Activated B cell treated with CpG ODN at 0.5 μM for 24 hours (primary cell): ENCODE results near the gene SORCS1. TPM values are rescaled to one million over a fixed set of nuclear protein-coding genes. Genes with fewer than 3 reads are reported as not detected.

ENCODE experiments used
- ATAC-seq: fragments of 200-7000 bp; cut with Tn5 transposase; one replicate; pipeline ENCODE4 v1.10.0; 2021; ENCODE audit warnings: low read depth, mild to moderate bottlenecking, moderate library complexity
- CTCF ChIA-PET: fragments of 350-600 bp; sonication (Branson Sonifier 250); formaldehyde crosslinking; loops from one replicate; lab custom pipeline; 2021; ENCODE audit warnings: antibody characterized with exemption; lab: Charles Lee
- POLR2A ChIA-PET: fragments of 350-600 bp; sonication (Branson Sonifier 250); formaldehyde crosslinking; loops from one replicate; lab custom pipeline; 2021; ENCODE audit warnings: antibody characterized with exemption; lab: Charles Lee
- DNase-seq: peaks from one replicate; pipeline ENCODE4 v3.0.0; 2022
- H3K27ac Mint-ChIP-seq: one replicate; pipeline ENCODE4 v1.8.0; 2020; ENCODE audit warnings: mixed read lengths
- H3K27me3 Mint-ChIP-seq: one replicate; pipeline ENCODE4 v1.8.0; 2021; ENCODE audit warnings: mixed read lengths
- H3K36me3 Mint-ChIP-seq: one replicate; pipeline ENCODE4 v1.8.0; 2021; ENCODE audit warnings: low read depth, mixed read lengths
- H3K4me1 Mint-ChIP-seq: one replicate; pipeline ENCODE4 v1.8.0; 2021; ENCODE audit warnings: mixed read lengths
- H3K4me3 Mint-ChIP-seq: one replicate; pipeline ENCODE4 v1.8.0; 2020; ENCODE audit warnings: mild to moderate bottlenecking, mixed read lengths
- H3K9me3 Mint-ChIP-seq: one replicate; pipeline ENCODE4 v1.8.0; 2020; ENCODE audit warnings: mixed read lengths
- intact Hi-C: fragments of 100-400 bp; cut with micrococcal nuclease; formaldehyde crosslinking; loops from one replicate; pipeline ENCODE4 v1.15.1; 2024
- total RNA-seq: library from RNA; stranded (reverse); gene quantifications from 2 replicates; pipeline ENCODE4 v1.2.3, GENCODE V29; 2022
- TF ChIP-seq, protein P1 (sequence below): fragments of 200-600 bp; IDR thresholded peaks from one replicate; pipeline ENCODE4 v1.8.0; 2022; ENCODE audit warnings: antibody characterized with exemption, mild to moderate bottlenecking

Gene SORCS1
- total RNA-seq, 1 donor from 2014 or later = not detected

DNA sequence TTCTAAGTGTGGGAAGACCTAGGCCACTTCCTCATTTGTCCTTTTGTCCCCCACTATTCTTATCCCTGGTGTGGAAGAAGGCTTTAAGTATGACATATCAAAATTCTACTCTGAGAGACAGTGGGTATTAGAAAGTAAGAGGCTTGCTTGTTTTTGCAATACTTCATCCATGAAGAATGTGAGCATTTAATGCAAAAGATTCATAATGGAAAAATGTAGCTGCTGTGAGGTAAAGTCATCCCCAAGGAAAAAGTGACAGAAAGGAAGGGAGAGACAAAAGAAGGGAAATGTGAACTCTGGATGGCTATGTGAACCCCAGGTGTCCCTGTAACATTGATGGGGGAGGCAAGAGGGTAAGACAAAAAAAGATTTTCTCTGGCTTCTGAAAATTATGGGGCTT, 607.5 kb downstream of the SORCS1 start:
- ChIA-PET POLR2A (no interaction called here), CTCF (interaction anchor here (1.2 kb wide), 1 partner anchor 13 kb away, joined by 3 read pairs; no protein-coding TSS in a partner anchor)
- TF ChIP-seq, protein P1, sequence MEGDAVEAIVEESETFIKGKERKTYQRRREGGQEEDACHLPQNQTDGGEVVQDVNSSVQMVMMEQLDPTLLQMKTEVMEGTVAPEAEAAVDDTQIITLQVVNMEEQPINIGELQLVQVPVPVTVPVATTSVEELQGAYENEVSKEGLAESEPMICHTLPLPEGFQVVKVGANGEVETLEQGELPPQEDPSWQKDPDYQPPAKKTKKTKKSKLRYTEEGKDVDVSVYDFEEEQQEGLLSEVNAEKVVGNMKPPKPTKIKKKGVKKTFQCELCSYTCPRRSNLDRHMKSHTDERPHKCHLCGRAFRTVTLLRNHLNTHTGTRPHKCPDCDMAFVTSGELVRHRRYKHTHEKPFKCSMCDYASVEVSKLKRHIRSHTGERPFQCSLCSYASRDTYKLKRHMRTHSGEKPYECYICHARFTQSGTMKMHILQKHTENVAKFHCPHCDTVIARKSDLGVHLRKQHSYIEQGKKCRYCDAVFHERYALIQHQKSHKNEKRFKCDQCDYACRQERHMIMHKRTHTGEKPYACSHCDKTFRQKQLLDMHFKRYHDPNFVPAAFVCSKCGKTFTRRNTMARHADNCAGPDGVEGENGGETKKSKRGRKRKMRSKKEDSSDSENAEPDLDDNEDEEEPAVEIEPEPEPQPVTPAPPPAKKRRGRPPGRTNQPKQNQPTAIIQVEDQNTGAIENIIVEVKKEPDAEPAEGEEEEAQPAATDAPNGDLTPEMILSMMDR = no peak
- no peaks in the 10 kb centered on the region for H3K36me3 Mint-ChIP-seq
- no peak overlapping the region for H3K27ac Mint-ChIP-seq
- no peaks in the 10 kb centered on the region for H3K27me3 Mint-ChIP-seq
- H3K4me3 Mint-ChIP-seq = no peak overlapping the region
- no peaks in the 10 kb centered on the region for H3K4me1 Mint-ChIP-seq
- DNase-seq (no peak), ATAC-seq (no peak)
- H3K9me3 Mint-ChIP-seq = no peaks in the 10 kb centered on the region
- intact Hi-C loops = no loop called here

DNA sequence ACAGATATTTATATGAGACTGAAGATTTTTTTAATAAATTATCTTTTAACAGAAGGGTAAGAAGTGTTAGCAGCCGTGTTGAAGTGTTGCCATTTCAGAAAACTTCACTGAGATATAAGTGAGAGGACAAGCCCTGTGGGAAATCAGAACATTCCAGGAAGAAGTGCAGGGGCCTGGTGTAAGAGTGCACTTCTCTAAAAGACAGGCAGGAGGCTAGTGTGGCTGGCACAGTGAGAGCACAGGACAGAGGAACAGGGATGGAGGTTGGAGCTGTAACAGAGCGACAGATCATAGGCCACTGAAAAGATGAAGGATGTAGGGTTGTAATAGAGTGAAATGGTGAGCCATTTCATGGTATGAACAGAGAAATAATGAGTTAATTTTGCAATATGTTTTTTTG, 608.9 kb downstream of the SORCS1 start:
- H3K27me3 Mint-ChIP-seq = no peaks in the 10 kb centered on the region
- no peaks in the 10 kb centered on the region for H3K9me3 Mint-ChIP-seq
- CTCF ChIA-PET = no interaction called here
- DNase-seq (no peak), ATAC-seq (no peak)
- no peaks in the 10 kb centered on the region for H3K4me1 Mint-ChIP-seq
- TF ChIP-seq, protein P1 = no peak
- intact Hi-C loops = no loop called here
- H3K27ac Mint-ChIP-seq = no peak overlapping the region
- POLR2A ChIA-PET = no interaction called here
- no peak overlapping the region for H3K4me3 Mint-ChIP-seq
- H3K36me3 Mint-ChIP-seq = no peaks in the 10 kb centered on the region

DNA sequence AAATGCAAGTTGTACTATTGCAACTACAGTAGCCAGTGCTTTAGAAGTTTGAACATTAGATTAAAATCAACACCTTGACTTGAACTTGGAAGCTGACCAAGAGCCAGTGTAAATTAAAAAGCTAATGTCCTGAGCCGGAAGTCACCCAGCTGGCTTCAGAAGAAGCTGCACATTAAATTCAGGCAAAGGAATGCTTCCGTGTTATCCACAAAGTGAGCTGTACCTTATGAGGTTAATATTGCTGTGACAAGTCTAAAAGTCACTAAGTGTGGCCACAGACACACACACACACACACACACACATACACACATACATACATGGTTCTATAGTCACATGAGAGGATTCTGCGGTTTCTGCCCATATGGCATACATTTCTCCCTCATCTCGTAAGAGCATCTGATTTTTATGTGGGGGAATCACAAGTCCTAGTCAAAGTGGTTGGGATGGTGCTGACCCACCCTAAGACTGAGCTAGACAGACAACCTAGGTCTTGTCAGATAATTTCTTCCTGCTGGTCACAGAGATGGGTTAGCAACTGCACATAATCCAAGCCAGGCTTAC, 612.9 kb downstream of the SORCS1 start:
- Mint-ChIP-seq H3K4me3 (no peak overlapping the region), H3K36me3 (no peaks in the 10 kb centered on the region), H3K27me3 (no peaks in the 10 kb centered on the region), H3K9me3 (peaks cover 3% of the 10 kb centered on the region), H3K4me1 (no peaks in the 10 kb centered on the region), H3K27ac (no peak overlapping the region)
- ChIA-PET POLR2A (no interaction called here), CTCF (no interaction called here)
- intact Hi-C loops = no loop called here
- ATAC-seq (no peak), DNase-seq (no peak)
- TF ChIP-seq, protein P1 = no peak

DNA sequence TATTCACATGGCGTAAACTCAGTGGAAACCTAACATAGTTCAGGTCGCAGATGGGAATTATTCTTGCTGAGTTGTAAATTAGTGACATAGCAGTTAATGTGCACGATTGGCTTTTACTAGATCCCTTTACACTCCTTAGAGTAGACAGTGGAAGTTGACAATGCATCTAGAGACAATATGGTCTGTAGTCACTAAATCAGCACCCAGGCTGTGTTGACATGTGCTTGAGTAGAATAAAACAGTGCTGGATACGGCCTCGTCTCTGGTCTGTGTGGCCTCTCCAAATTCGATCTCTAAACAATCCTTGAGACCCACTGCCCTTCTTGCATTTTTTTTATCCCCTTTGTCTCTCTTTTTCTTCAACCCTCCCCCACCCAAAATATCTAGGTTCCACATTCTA, 615.7 kb downstream of the SORCS1 start:
- ChIA-PET POLR2A (no interaction called here), CTCF (no interaction called here)
- Mint-ChIP-seq H3K27me3 (no peaks in the 10 kb centered on the region), H3K27ac (no peak overlapping the region), H3K4me3 (no peak overlapping the region), H3K4me1 (no peaks in the 10 kb centered on the region), H3K36me3 (no peaks in the 10 kb centered on the region), H3K9me3 (peaks cover 3% of the 10 kb centered on the region)
- TF ChIP-seq, protein P1 = no peak
- no peak for ATAC-seq
- DNase-seq = no peak
- intact Hi-C loops = no loop called here

DNA sequence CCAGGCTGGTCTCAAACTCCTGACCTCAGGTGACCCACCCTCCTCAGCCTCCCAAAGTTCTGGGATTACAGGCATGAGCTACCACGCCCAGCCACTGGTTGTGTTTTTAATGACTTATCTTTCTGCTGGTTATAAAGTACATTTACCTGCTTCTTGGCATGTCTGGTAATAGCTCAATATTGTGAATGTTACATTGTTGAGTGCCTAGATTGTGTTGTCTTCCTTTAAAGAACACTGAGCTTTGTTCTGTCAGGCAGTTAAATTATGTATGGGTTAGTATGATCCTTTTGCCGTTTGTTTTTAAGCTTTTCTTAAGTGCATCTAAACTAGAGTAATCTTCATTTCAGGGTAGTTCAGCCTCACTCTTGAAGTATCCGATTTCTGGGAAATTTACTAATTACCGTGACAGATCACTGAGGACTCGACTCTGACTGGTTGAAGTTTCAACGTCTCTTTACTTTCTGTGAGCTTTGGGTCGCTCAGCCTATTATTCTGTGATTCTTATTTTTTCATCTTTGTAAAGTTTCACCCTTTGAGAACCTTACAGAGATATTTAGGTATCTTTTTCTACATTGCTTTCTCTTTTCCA, 617.4 kb downstream of the SORCS1 start:
- DNase-seq = no peak
- intact Hi-C loops = no loop called here
- TF ChIP-seq, protein P1 = no peak
- CTCF ChIA-PET = no interaction called here
- H3K27me3 Mint-ChIP-seq = no peaks in the 10 kb centered on the region
- H3K4me3 Mint-ChIP-seq = no peak overlapping the region
- POLR2A ChIA-PET = no interaction called here
- H3K9me3 Mint-ChIP-seq = peaks cover 3% of the 10 kb centered on the region
- H3K36me3 Mint-ChIP-seq = no peaks in the 10 kb centered on the region
- no peak overlapping the region for H3K27ac Mint-ChIP-seq
- no peaks in the 10 kb centered on the region for H3K4me1 Mint-ChIP-seq
- no peak for ATAC-seq
